Tibial nerve (tissue), 4 donors: Measurements from ENCODE around the gene ACTR6. TPM values are rescaled to one million over a fixed set of nuclear protein-coding genes. Genes with fewer than 3 reads are reported as not detected.
"Not testable (repeated sequence)": the region's sequence is repeated elsewhere in the genome, so short reads cannot be mapped to it uniquely, and the experiment has no call there.

Experiments used
- DNase-seq, 2 donors: peaks; one replicate each; pipeline ENCODE4 v3.0.0-alpha.2; 2019; ENCODE audit warnings: low spot score in 2 of 2
- H3K27ac ChIP-seq, 4 donors: fragments of 200-600 bp; sonication (generic) in 3 of 4; one replicate each; pipeline ENCODE4 v1.5.1; 2017 to 2019; ENCODE audit warnings: mild to moderate bottlenecking in 1 of 4
- H3K27me3 ChIP-seq, 2 donors: fragments of 200-600 bp; sonication (generic) in 1 of 2; one replicate each; pipeline versions ENCODE4 v1.5.1 to v1.6.0; 2017 to 2019
- H3K36me3 ChIP-seq, 3 donors: fragments of 200-600 bp; sonication (generic); one replicate each; pipeline ENCODE4 v1.5.1; 2018 to 2019
- H3K4me1 ChIP-seq, 4 donors: fragments of 200-600 bp; sonication (generic) in 3 of 4; one replicate each; pipeline ENCODE4 v1.5.1; 2017 to 2019
- H3K4me3 ChIP-seq, 4 donors: fragments of 200-600 bp; sonication (generic) in 3 of 4; one replicate each; pipeline ENCODE4 v1.5.1; 2017 to 2019; ENCODE audit warnings: mild to moderate bottlenecking in 1 of 4, moderate library complexity in 1 of 4
- H3K9me3 ChIP-seq, 4 donors: fragments of 200-600 bp; sonication (generic) in 3 of 4; one replicate each; pipeline ENCODE4 v1.5.1; 2017 to 2019
- CTCF ChIP-seq, 5 experiments: fragments of 200-600 bp in 3 of 5; fragments of 450-650 bp in 2 of 5; sonication (generic) in 3 of 5; IDR thresholded peaks; one replicate each; pipeline ENCODE4 v1.5.1; 2016 to 2019; ENCODE audit warnings: antibody characterized with exemption in 5 of 5, mild to moderate bottlenecking in 3 of 5, moderate library complexity in 2 of 5
- EP300 ChIP-seq, 2 donors: sonication (generic); formaldehyde crosslinking; IDR thresholded peaks; one replicate each; pipeline ENCODE4 v1.6.1; 2017; ENCODE audit warnings: antibody characterized with exemption in 2 of 2, mild to moderate bottlenecking in 1 of 2
- POLR2A ChIP-seq, 2 donors: fragments of 450-650 bp; IDR thresholded peaks; one replicate each; pipeline ENCODE4 v1.6.1; 2017; ENCODE audit warnings: antibody characterized with exemption in 2 of 2, mild to moderate bottlenecking in 2 of 2, moderate library complexity in 2 of 2
- WGBS, 2 donors: methylation state at CpG; one replicate each; pipeline ENCODE4 v1.1.5; 2018; 5-methylcytosine and 5-hydroxymethylcytosine counted together
- total RNA-seq, 4 donors: library from RNA; depleted of rRNA; stranded (reverse); fragments of >200 nt; gene quantifications; one replicate each; pipeline ENCODE4 v1.1.0, GENCODE V29; 2016

Gene ACTR6
- total RNA-seq, 4 donors from 2014 or later = 11.1 to 19.5 (median 15.5) TPM

- Histone ChIP-seq H3K4me3 (no peak overlapping the region), H3K27me3 (no peaks in the 10 kb centered on the region), H3K4me1 (no peaks in the 10 kb centered on the region), H3K36me3 (peaks cover 0 to 6% (median 0%) of the 10 kb centered on the region in 3 donors), H3K27ac (no peak overlapping the region), H3K9me3 (no peaks in the 10 kb centered on the region)
- TF ChIP-seq EP300 (IDR thresholded peaks at IDR 0.05) = no peak
- no peak for DNase-seq
Measured at GRCh38 chr12:100171248-100171647, 29.4 kb upstream of the ACTR6 start.

GRCh38 chr12:100173111-100173510 is 27.5 kb upstream of the ACTR6 start:
- no peaks in the 10 kb centered on the region for H3K4me1 ChIP-seq
- 94 to 98% methylated on average over 6 of the region's 6 CpGs for WGBS, 2 donors
- no peak overlapping the region for H3K4me3 ChIP-seq
- no peak overlapping the region for H3K27ac ChIP-seq
- no peaks in the 10 kb centered on the region for H3K27me3 ChIP-seq
- no peak for TF ChIP-seq EP300 (IDR thresholded peaks at IDR 0.05)
- no peak for TF ChIP-seq POLR2A (IDR thresholded peaks at IDR 0.05)
- no peak for TF ChIP-seq CTCF (IDR thresholded peaks at IDR 0.05)
- DNase-seq = no peak
- H3K9me3 ChIP-seq = no peaks in the 10 kb centered on the region
- H3K36me3 ChIP-seq = peaks cover 0 to 6% (median 0%) of the 10 kb centered on the region in 3 donors

GRCh38 chr12:100174495-100174894 is 26.1 kb upstream of the ACTR6 start:
- Histone ChIP-seq H3K4me1 (no peaks in the 10 kb centered on the region), H3K9me3 (no peaks in the 10 kb centered on the region), H3K27me3 (no peaks in the 10 kb centered on the region), H3K4me3 (no peak overlapping the region), H3K27ac (no peak overlapping the region), H3K36me3 (peaks cover 0 to 6% (median 0%) of the 10 kb centered on the region in 3 donors)
- TF ChIP-seq CTCF (IDR thresholded peaks at IDR 0.05) (no peak), EP300 (IDR thresholded peaks at IDR 0.05) (no peak), POLR2A (IDR thresholded peaks at IDR 0.05) (no peak)
- DNase-seq = no peak

- not testable (repeated sequence) for H3K4me3 ChIP-seq, DNase-seq, H3K4me1 ChIP-seq, H3K27me3 ChIP-seq, H3K9me3 ChIP-seq, H3K36me3 ChIP-seq, H3K27ac ChIP-seq
- WGBS, 2 donors = 93 to 94% methylated on average over 8 of the region's 8 CpGs
Measured at GRCh38 chr12:100176493-100176892, 24.1 kb upstream of the ACTR6 start.

- Histone ChIP-seq H3K27me3 (no peaks in the 10 kb centered on the region), H3K9me3 (no peaks in the 10 kb centered on the region), H3K36me3 (no peaks in the 10 kb centered on the region), H3K4me3 (no peak overlapping the region), H3K27ac (no peak overlapping the region), H3K4me1 (peaks cover 0 to 2% (median 0%) of the 10 kb centered on the region in 4 donors)
- 77 to 80% methylated on average over 2 of the region's 2 CpGs for WGBS, 2 donors
- DNase-seq = no peak
- TF ChIP-seq CTCF (IDR thresholded peaks at IDR 0.05) (no peak), POLR2A (IDR thresholded peaks at IDR 0.05) (no peak), EP300 (IDR thresholded peaks at IDR 0.05) (no peak)
Measured at GRCh38 chr12:100179252-100179651, 21.4 kb upstream of the ACTR6 start.

GRCh38 chr12:100184549-100185145 is 16.0 kb upstream of the ACTR6 start:
- Histone ChIP-seq H3K27ac (peak overlapping the region; percentile 37 to 78 (median 54)), H3K4me1 (peaks cover 0 to 26% (median 0%) of the 10 kb centered on the region in 4 donors), H3K4me3 (no peak overlapping the region), H3K27me3 (no peaks in the 10 kb centered on the region), H3K36me3 (no peaks in the 10 kb centered on the region), H3K9me3 (no peaks in the 10 kb centered on the region)
- TF ChIP-seq EP300 (IDR thresholded peaks at IDR 0.05) (no peak), POLR2A (IDR thresholded peaks at IDR 0.05) (no peak), CTCF (IDR thresholded peaks at IDR 0.05) (no peak)
- no peak for DNase-seq
- WGBS, 2 donors = 63 to 65% methylated on average over 8 of the region's 8 CpGs
